ENCODE measurements around the gene MAD2L1BP.

The MAD2L1BP gene

GRCh38 chr6:43683708-43684455, 48.2 kb downstream of the MAD2L1BP start:
- DNase-seq, result no peak

- DNase-seq, result no peak
Measured at GRCh38 chr6:43687079-43687436, 51.4 kb downstream of the MAD2L1BP start.

DNA sequence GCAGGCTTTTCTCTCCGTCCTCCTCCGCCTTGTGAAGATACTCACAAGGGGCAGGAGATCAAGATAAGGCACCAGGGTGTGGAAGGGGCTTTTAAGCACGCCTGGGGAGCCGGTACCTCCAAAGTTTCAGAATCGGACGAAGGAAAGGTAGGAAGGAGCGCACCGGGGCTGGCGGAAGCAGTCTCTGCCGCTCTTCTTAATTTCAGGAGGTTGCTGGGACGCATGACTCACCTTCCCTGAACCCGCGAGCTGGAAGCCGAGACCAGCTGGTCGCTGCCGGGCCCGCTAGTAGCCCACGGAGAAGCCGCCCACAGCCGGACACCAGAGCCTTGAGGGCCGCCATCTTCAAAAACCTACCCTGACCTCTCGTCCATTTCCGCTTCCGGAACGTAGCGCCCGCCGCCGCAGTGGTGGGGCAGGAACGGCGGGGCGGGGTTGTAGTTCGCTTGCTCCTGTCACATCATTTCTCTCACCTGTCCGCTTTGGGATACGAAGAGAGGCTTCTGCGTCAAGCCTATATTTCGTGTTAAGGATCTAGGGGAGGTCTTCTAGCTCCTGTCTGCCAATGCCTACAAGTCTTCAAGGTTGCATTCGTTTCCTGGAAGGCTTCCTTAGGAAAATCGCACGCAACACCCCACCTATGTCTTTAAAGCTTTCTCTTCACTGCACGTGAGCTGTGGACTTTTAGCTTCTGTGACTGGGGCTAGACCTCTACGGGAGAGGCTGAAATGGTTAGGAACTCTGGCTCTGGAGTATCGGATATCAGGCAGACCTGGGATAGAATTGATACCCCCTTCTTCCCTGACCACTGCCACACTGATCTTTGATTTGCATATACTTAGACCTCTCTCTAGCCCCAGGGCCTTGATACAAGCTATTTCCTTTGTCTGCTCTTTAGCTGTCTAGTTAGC, 52.1 kb downstream of the MAD2L1BP start, which contains the start of gene MRPS18A:
Gene MRPS18A, minus strand, starts transcription at position 355 of the 911 bp plus-strand sequence. Its CDS starts 12 bp downstream, at position 343.
- DNase-seq, result peak; percentile 77

DNA sequence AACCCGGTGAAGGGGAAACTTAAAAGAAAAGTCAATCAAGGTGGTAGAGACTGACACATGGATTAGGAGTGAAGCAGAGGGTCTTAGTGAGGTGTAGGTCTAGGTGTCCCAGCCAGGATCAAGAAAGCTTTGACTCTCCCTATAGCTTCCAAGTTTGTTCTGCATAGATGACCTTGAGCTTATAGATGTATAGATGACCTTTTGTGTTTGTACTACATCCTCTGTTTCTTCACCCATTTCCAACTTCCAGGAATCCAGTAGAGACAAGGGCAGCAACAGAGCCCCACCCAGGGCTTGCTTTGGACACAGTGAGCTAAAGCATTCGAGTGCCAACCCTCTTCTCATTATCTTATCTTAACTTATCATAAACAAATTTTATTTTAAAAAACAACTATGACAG, 53.8 kb downstream of the MAD2L1BP start:
- DNase-seq, result no peak
